Measurements from ENCODE around the gene DAAM2.

DAAM2 gene

GRCh38 chr6:39819228-39819627, 27.1 kb downstream of the DAAM2 start:
- no peak for TF ChIP-seq ZNF274 (IDR thresholded peaks at IDR 0.05; ENCODE audit: low read depth, low read length)
- H3K4me3 ChIP-seq (ENCODE audit: low read length), result no peak overlapping the region

- no peak for TF ChIP-seq ZNF274 (IDR thresholded peaks at IDR 0.05; ENCODE audit: low read depth, low read length)
- H3K4me3 ChIP-seq (ENCODE audit: low read length), result no peak overlapping the region
These were observed 27.5 kb downstream of the DAAM2 start for GRCh38 chr6:39819676-39820075.

DNA sequence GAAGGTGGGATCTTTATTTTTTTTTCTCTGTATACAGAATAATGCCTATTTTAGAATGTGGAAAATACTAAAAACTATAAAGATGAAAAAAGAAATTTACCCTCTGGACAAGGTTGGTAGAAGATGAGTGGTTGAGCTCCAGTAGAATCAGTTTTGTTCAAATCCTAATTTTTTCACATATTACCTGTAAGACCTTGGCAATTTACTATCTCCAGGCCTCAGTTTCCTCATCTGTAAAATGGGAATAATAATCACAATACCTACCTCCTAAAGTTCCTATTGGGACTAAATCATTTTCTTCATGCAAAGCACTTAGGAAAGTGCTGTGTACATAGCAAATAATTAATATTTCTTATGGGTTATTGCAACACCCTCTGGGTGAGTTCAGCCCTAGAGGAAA, 28.4 kb downstream of the DAAM2 start:
- H3K4me3 ChIP-seq (ENCODE audit: low read length), result no peak overlapping the region

DNA sequence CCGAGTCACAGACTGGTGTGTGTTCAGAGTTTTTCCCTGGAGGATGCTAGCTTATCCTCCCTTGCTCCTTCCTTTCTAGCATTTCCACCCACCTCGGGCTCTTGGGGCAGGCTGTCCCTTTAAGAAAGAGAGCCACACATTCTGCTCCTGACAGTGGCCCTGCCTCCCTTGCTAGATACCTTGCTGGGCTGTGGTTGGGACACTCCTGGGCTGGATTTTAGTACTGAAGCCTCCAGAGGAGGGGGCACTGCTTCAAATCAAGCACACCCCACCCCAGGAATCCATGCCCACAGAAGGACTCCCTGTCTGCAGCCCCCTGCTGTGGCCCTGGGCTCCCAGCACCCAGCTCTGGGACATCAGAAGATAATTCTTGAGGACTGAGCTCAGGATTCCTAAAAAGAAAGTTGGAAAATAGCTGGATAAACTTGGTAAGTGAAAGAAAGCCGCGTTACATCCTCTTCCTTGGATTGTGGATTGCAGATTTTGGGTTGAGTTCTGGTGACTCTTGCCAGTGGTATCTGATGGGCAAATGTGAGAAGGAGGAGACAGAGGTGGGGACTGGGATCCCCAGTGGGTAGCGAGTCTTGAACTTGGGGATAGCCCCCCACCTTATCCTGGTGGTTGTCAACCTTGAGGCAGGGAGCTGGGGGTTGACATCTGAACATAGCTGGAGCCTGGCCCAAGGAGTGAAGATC, 29.0 kb downstream of the DAAM2 start:
- no peak overlapping the region for H3K4me3 ChIP-seq (ENCODE audit: low read length)
- no peak for TF ChIP-seq ZNF274 (IDR thresholded peaks at IDR 0.05; ENCODE audit: low read depth, low read length)

More for the DNA sequence above, 28.4 kb downstream of the DAAM2 start:
- no peak for TF ChIP-seq ZNF274 (IDR thresholded peaks at IDR 0.05; ENCODE audit: low read depth, low read length)

GRCh38 chr6:39821742-39822532, 29.8 kb downstream of the DAAM2 start:
- H3K4me3 ChIP-seq (ENCODE audit: low read length), result no peak overlapping the region
- TF ChIP-seq ZNF274 (IDR thresholded peaks at IDR 0.05; ENCODE audit: low read depth, low read length), result no peak

DNA sequence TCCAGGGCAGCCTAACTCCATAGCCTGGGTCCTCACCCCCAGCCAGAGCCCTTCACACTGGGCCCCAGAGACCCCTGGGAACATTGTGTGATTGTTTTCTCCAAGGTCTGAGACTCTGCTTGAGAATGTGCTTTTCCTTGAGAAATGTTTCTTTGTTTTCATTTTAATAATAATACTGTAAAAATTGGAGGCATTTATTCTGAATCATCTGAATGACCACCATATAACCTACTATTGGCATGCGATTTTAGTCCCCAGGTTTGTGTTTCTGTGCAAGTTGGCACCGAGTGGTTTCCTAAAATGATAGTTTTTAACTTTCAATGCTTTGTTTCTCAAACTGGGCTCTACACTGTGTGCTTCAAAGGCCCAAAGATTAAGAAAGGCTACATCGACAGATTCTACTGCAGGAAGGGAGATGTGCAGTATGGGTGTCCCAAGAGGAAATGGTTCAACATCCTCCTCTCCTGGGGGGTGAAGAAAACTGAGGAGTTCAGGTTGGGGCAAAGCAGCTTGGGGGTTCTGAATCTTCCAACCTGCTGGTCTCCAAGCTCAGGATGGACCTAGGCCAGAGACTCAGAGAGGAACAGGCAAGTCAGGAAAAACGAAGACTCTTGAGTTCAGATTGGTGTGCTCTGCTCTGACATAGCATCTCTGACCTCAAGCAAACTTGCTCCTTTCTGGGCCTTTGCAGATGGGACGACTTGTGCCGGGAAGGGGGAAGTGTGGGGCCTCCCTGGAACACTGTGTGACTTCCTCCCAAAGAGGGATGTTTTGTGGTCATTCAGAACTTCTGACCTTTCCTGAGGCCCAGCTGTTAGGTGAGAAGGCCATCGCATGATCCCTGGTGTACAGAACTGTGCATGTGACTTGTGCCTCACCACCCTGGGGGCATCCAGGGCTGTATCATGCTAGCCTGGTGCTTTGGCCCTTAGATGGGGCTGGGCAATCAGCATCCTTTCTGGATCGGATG, 31.0 kb downstream of the DAAM2 start:
- H3K4me3 ChIP-seq (ENCODE audit: low read length), result no peak overlapping the region
- no peak for TF ChIP-seq ZNF274 (IDR thresholded peaks at IDR 0.05; ENCODE audit: low read depth, low read length)

GRCh38 chr6:39824030-39824926, 32.1 kb downstream of the DAAM2 start:
- no peak for TF ChIP-seq ZNF274 (IDR thresholded peaks at IDR 0.05; ENCODE audit: low read depth, low read length)

DNA sequence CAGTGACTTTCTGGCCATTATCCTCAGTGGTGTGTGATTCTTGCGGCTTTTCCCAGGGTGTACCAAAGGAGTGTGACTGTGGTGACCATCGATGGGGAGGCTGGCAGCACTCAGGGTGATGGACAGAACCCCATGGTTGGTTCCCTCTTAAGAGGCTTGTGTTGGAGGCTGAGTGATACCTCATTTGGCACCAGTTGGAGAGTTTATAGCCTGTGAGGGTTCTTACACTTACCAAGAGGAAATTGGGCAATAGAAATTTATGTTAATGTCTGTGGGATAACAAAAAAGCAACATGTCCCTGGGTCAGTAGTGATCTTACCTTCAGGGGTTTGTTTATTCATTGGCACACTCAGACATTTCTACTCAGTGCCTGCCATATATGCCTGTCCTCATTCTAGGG, 37.2 kb downstream of the DAAM2 start:
- TF ChIP-seq ZNF274 (IDR thresholded peaks at IDR 0.05; ENCODE audit: low read depth, low read length), result no peak
- no peak overlapping the region for H3K4me3 ChIP-seq (ENCODE audit: low read length)

More at GRCh38 chr6:39824030-39824926, 32.1 kb downstream of the DAAM2 start:
- no peak overlapping the region for H3K4me3 ChIP-seq (ENCODE audit: low read length)

DNA sequence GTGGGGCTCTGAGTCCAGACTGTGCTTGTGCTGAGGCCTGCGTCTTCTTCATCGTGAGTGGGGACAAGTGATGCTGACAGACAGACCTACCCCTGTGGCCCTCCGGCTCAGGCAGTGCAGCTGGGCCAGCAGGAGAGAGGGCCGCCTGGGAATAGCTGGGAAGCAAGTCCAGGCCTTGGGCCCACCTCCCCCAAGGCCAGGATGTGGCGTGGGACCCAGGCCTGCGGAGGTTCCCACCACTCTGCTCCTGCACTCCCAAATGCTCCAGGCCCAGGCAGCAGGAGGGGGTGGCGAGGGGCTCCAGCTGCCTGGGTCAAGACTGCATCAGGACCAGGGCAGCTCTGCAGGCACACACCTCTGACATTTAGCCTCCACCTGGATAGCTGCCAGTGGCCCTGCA, 38.3 kb downstream of the DAAM2 start:
- no peak overlapping the region for H3K4me3 ChIP-seq (ENCODE audit: low read length)
- no peak for TF ChIP-seq ZNF274 (IDR thresholded peaks at IDR 0.05; ENCODE audit: low read depth, low read length)

DNA sequence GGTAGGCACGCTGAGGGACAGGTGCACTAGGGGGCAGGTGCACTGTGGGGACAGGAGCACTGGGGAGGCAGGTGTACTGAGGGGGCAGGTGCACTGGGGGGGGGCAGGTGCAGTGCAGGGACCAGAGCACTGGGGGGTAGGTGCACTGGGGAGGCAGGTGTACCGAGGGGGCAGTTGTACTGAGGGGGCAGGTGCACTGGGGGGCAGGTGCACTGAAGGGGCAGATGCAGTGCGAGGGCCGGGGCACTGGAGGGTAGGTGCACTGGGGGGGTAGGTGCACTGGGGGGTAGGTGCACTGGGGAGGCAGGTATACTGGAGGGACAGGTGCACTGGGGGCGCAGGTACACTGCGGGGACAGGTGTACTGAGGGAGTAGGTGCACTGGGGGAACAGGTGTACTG, 39.5 kb downstream of the DAAM2 start:
- no peak for TF ChIP-seq ZNF274 (IDR thresholded peaks at IDR 0.05; ENCODE audit: low read depth, low read length)
- no peak overlapping the region for H3K4me3 ChIP-seq (ENCODE audit: low read length)

GRCh38 chr6:39834278-39834677, 42.1 kb downstream of the DAAM2 start:
- TF ChIP-seq ZNF274 (IDR thresholded peaks at IDR 0.05; ENCODE audit: low read depth, low read length), result no peak
- H3K4me3 ChIP-seq (ENCODE audit: low read length), result no peak overlapping the region

DNA sequence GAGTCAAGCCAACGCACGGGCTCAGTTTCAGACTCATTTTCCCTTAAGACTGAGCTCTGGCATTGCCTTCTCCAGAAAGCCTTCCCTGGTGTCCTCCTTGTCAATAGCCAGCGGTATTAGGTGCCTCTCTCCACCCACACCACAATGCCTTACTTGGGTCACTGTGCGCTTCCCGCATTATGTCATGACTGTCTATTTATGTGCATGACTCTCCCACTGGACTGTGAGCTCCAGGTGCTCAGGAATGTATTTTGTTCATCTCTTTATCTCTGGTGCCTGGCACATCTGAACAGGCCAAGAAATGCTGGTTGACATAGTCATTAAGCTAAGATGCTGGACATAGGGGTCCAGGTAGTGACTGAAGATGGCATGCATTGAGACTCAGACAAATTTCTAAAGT, 42.7 kb downstream of the DAAM2 start:
- no peak overlapping the region for H3K4me3 ChIP-seq (ENCODE audit: low read length)
- TF ChIP-seq ZNF274 (IDR thresholded peaks at IDR 0.05; ENCODE audit: low read depth, low read length), result no peak

GRCh38 chr6:39835821-39836295, 43.7 kb downstream of the DAAM2 start:
- H3K4me3 ChIP-seq (ENCODE audit: low read length), result no peak overlapping the region
- no peak for TF ChIP-seq ZNF274 (IDR thresholded peaks at IDR 0.05; ENCODE audit: low read depth, low read length)
